ENCODE data around the gene SVOP.

GRCh38 chr12:108955225-108955835 lies 65.5 kb downstream of the SVOP start:
- TF ChIP-seq POLR2A (IDR thresholded peaks at IDR 0.05) (no peak), CTCF (IDR thresholded peaks at IDR 0.05) (no peak), POLR2AphosphoS5 (IDR thresholded peaks at IDR 0.05) (no peak), EP300 (IDR thresholded peaks at IDR 0.05) (no peak)
